ENCODE results near the gene COL4A5.

DNA sequence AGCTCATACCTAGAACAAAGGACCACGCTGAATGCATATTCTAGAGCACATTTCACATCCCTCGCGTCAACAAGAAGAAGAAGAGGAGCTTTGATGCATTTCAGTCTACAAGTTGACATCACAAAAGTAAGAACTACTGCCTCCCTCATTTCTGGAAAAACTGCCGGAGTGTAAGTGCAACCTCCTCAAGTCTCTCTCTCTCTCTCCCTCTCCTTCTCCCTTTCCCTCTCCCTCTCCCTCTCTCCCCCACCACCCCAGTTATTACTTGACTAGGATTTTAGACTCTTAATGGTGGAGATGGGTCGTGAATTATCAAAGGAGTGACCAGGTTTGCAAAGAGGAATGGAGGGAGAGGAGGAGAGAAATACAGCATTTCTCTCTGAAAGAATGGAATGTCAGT, 298.1 kb downstream of the COL4A5 start:
- TF ChIP-seq POLR2A (IDR thresholded peaks at IDR 0.05), result no peak
- TF ChIP-seq, protein P1, sequence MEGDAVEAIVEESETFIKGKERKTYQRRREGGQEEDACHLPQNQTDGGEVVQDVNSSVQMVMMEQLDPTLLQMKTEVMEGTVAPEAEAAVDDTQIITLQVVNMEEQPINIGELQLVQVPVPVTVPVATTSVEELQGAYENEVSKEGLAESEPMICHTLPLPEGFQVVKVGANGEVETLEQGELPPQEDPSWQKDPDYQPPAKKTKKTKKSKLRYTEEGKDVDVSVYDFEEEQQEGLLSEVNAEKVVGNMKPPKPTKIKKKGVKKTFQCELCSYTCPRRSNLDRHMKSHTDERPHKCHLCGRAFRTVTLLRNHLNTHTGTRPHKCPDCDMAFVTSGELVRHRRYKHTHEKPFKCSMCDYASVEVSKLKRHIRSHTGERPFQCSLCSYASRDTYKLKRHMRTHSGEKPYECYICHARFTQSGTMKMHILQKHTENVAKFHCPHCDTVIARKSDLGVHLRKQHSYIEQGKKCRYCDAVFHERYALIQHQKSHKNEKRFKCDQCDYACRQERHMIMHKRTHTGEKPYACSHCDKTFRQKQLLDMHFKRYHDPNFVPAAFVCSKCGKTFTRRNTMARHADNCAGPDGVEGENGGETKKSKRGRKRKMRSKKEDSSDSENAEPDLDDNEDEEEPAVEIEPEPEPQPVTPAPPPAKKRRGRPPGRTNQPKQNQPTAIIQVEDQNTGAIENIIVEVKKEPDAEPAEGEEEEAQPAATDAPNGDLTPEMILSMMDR (IDR thresholded peaks at IDR 0.05), result no peak
